Left ventricle myocardium superior (tissue), 1 donor: ENCODE results near the gene ADIRF. TPM values are rescaled to one million over a fixed set of nuclear protein-coding genes. Genes with fewer than 3 reads are reported as not detected.
"Not testable (repeated sequence)": the region's sequence is repeated elsewhere in the genome, so short reads cannot be mapped to it uniquely, and the experiment has no call there.

Source experiments
- ATAC-seq: fragments of 200-7000 bp; cut with Tn5 transposase; one replicate; pipeline ENCODE4 v1.9.1; 2020; ENCODE audit warnings: mild to moderate bottlenecking, moderate library complexity
- DNase-seq: peaks from one replicate; pipeline ENCODE4 v3.0.0-alpha.2; 2020
- intact Hi-C: fragments of 100-400 bp; cut with micrococcal nuclease; formaldehyde crosslinking; loops from one replicate; pipeline ENCODE4 v1.11.0; 2022
- total RNA-seq: library from RNA; stranded (reverse); fragmentation: NEBNext Ultra II Directional; extraction: Animal tissue kit (Norgen Biotek cat#: 25700); gene quantifications from one replicate; pipeline ENCODE4 v1.2.1, GENCODE V29; 2021
- donor health status: DM: no; HTN: yes; CAD: no; lungs with severe emphysema.

The ADIRF gene
- total RNA-seq, 1 donor from 2014 or later = 41.8 TPM

- ATAC-seq, intact Hi-C loops: not testable (repeated sequence)
- peak; percentile 37 for DNase-seq
These were observed 40.9 kb downstream of the ADIRF start for GRCh38 chr10:87009134-87009696.

DNA sequence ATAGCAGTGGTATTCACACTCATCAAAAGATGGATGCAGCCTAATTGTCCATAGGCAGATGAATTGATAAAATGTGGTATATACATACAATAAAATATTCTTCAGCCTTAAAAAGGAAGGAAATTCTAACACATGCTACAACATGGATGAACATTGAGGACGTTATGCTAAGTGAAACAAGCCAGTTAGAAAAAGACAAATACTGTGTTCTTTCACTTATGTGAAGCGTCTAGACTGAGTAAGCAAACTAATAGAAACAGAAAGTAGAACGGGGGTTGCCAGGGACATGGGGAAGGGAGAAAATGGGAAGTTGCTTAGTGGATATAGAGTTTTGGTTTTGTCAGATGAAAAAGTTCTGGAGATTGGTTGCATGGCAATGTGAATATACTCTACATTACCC lies 45.2 kb downstream of the ADIRF start:
- DNase-seq, ATAC-seq, intact Hi-C loops: not testable (repeated sequence)

DNA sequence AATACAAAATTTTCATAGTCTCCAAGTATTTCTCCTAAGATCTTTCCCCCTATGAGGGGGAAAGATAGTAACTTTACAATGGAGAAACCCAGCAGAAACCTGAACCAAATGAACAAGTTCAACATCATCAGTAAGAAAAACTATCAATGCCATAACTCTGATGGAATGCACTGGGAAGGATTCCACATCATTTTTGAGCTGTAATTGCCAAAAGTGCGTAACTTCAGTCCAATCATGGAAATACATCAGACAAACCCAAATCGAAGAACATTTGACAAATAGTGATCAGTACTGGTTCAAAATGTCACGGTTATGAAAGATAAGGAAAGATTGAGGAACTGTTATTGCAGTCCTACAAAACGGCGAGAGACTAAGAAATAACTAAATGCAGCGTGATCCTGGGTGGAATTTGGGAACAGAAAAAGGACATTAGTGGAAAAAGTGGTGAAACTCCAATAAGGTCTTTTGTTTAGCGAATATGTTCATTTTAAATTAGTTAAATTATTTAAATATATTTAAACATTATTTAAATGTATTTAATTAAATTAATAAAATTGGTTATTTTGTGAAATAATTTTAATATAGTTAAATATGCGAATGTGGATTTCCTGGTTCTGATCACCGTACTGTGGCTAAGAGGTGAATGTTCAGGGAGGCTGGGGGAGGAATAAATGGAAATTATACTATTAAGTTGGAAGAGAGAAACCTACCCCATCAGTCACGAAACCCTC lies 46.9 kb downstream of the ADIRF start:
- intact Hi-C loops, DNase-seq, ATAC-seq: not testable (repeated sequence)

GRCh38 chr10:87018127-87018526 lies 49.8 kb downstream of the ADIRF start:
- ATAC-seq, intact Hi-C loops, DNase-seq: not testable (repeated sequence)

DNA sequence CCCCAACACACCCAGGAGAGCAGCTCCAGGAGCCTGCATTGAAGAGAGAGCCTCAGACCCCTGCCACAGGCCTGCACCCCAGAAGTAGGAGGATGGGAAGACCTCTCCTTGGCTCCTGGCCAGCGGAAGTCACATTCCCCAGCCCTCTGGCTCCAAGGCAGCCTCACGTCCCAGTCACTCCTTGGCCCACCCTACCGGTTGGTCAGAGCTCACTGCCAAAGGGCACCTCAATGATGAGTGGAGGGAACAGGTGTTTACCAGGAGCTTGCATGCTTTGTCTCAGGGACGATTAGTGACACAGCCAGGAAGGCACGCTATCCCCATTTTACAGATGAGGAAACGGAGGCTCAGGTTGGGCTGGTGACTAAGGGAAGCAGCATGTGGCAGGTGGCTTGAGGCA lies 50.8 kb downstream of the ADIRF start:
- DNase-seq, ATAC-seq, intact Hi-C loops: not testable (repeated sequence)

GRCh38 chr10:87019504-87019903 lies 51.2 kb downstream of the ADIRF start:
- DNase-seq, intact Hi-C loops, ATAC-seq: not testable (repeated sequence)

DNA sequence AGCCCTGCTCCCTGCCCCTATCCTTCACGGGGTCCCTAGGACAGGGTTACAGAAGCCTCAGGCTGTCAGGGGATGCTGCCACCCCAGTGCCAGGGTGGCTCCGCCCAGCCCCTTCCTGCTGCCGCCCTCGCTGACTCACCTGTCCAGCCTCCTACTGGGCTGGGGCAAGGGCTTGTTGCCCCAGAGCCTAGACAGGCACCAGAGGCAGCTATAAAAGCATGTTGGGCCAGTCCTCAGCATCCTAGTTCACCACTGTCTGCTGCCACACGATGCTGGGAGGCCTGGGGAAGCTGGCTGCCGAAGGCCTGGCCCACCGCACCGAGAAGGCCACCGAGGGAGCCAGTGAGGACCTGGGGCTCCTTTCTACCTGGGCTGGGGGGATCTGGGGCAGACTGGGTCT lies 51.8 kb downstream of the ADIRF start, which contains the start of gene FAM25A:
Gene FAM25A, plus strand, starts transcription at position 239 of the 400 bp plus-strand sequence. Its CDS starts 31 bp downstream, at position 270.
- DNase-seq, ATAC-seq, intact Hi-C loops: not testable (repeated sequence)

Other genes with a start within 250 kb of the ADIRF start
- gene BMPR1A, start 211.9 kb upstream of the ADIRF start, total RNA-seq = 48.4 TPM
- gene MMRN2, start 10.9 kb upstream of the ADIRF start, total RNA-seq = 31.3 TPM
- 21.2 TPM for gene SNCG, start 9.9 kb upstream of the ADIRF start, total RNA-seq
- not detected for gene FAM25A, start 51.8 kb downstream of the ADIRF start, total RNA-seq
- 106 TPM for gene GLUD1, start 126.4 kb downstream of the ADIRF start, total RNA-seq
- gene SHLD2, start 126.7 kb downstream of the ADIRF start, total RNA-seq = 12.1 TPM